ENCODE measurements around the gene NUFIP1. TPM values are rescaled to one million over a fixed set of nuclear protein-coding genes. Genes with fewer than 3 reads are reported as not detected.

The NUFIP1 gene
- polyA plus RNA-seq, 1 donor (not counting 4 experiments of a cell fraction or from before 2014, with no cell fraction given) = 3.3 TPM

GRCh38 chr13:44961997-44962396 is 27.3 kb downstream of the NUFIP1 start:
- Histone ChIP-seq H2AFZ (ENCODE audit: control insufficient read depth, low read length) (no peak overlapping the region), H4K20me1 (ENCODE audit: control insufficient read depth, extremely low read depth, insufficient read depth, low read length) (no peaks in the 10 kb centered on the region), H3K9me1 (ENCODE audit: control insufficient read depth, extremely low read depth, insufficient read depth, low read length) (no peaks in the 10 kb centered on the region), H3K9me3 (ENCODE audit: control insufficient read depth, low read depth, low read length) (peaks cover 2% of the 10 kb centered on the region), H3K4me2 (ENCODE audit: control insufficient read depth, extremely low read depth, insufficient read depth, low read depth, low read length) (no peak overlapping the region), H3K27ac (ENCODE audit: control insufficient read depth, insufficient read depth, low read length) (no peak overlapping the region), H3K27me3 (ENCODE audit: control insufficient read depth, extremely low read depth, insufficient read depth, low read length) (no peaks in the 10 kb centered on the region), H3K4me3 (ENCODE audit: control insufficient read depth in 2 of 3, extremely low read depth in 1 of 3, insufficient read depth in 2 of 3, low read depth in 1 of 3, low read length in 3 of 3) (no peak overlapping the region), H3K4me1 (ENCODE audit: control insufficient read depth, extremely low read depth, insufficient read depth, low read length) (no peaks in the 10 kb centered on the region), H3K36me3 (ENCODE audit: control insufficient read depth in 2 of 2, extremely low read depth in 1 of 2, insufficient read depth in 2 of 2, low read length in 2 of 2) (peaks cover 9 to 16% of the 10 kb centered on the region in 2 experiments), H3K9ac (ENCODE audit: control insufficient read depth, extremely low read depth, insufficient read depth, low read length) (no peak overlapping the region), H3K79me2 (ENCODE audit: control insufficient read depth, insufficient read depth, low read length) (no peaks in the 10 kb centered on the region)
- DNase-seq (ENCODE audit: low read depth, low spot score) (no peak), FAIRE-seq (no peak)
- TF ChIP-seq EZH2 (IDR thresholded peaks at IDR 0.05; ENCODE audit: low read length) (no peak), CTCF (optimal IDR thresholded peaks at IDR 0.05 in 1 of 3, IDR thresholded peaks at IDR 0.05 in 1 of 3, conservative IDR thresholded peaks at IDR 0.05 in 1 of 3; ENCODE audit: extremely low read depth in 1 of 3, insufficient read depth in 2 of 3, low read length in 3 of 3) (no peak)
- dilution Hi-C loops (cut with MboI; ENCODE audit: extremely low pct_ligation_motif_present, low sequenced_read_pairs) = no loop called here

- TF ChIP-seq EZH2 (IDR thresholded peaks at IDR 0.05; ENCODE audit: low read length) (no peak), CTCF (optimal IDR thresholded peaks at IDR 0.05 in 1 of 3, IDR thresholded peaks at IDR 0.05 in 1 of 3, conservative IDR thresholded peaks at IDR 0.05 in 1 of 3; ENCODE audit: extremely low read depth in 1 of 3, insufficient read depth in 2 of 3, low read length in 3 of 3) (no peak)
- H3K4me2 ChIP-seq (ENCODE audit: control insufficient read depth, extremely low read depth, insufficient read depth, low read depth, low read length) = no peak overlapping the region
- no peaks in the 10 kb centered on the region for H3K4me1 ChIP-seq (ENCODE audit: control insufficient read depth, extremely low read depth, insufficient read depth, low read length)
- no peaks in the 10 kb centered on the region for H3K9me1 ChIP-seq (ENCODE audit: control insufficient read depth, extremely low read depth, insufficient read depth, low read length)
- DNase-seq (ENCODE audit: low read depth, low spot score) = no peak
- H3K9me3 ChIP-seq (ENCODE audit: control insufficient read depth, low read depth, low read length) = no peaks in the 10 kb centered on the region
- H3K27me3 ChIP-seq (ENCODE audit: control insufficient read depth, extremely low read depth, insufficient read depth, low read length) = no peaks in the 10 kb centered on the region
- no peak overlapping the region for H3K4me3 ChIP-seq (ENCODE audit: control insufficient read depth in 2 of 3, extremely low read depth in 1 of 3, insufficient read depth in 2 of 3, low read depth in 1 of 3, low read length in 3 of 3)
- H2AFZ ChIP-seq (ENCODE audit: control insufficient read depth, low read length) = no peak overlapping the region
- no peak overlapping the region for H3K27ac ChIP-seq (ENCODE audit: control insufficient read depth, insufficient read depth, low read length)
- H3K9ac ChIP-seq (ENCODE audit: control insufficient read depth, extremely low read depth, insufficient read depth, low read length) = no peak overlapping the region
- FAIRE-seq = no peak
- H4K20me1 ChIP-seq (ENCODE audit: control insufficient read depth, extremely low read depth, insufficient read depth, low read length) = no peaks in the 10 kb centered on the region
- dilution Hi-C loops (cut with MboI; ENCODE audit: extremely low pct_ligation_motif_present, low sequenced_read_pairs) = no loop called here
- no peaks in the 10 kb centered on the region for H3K79me2 ChIP-seq (ENCODE audit: control insufficient read depth, insufficient read depth, low read length)
- H3K36me3 ChIP-seq (ENCODE audit: control insufficient read depth in 2 of 2, extremely low read depth in 1 of 2, insufficient read depth in 2 of 2, low read length in 2 of 2) = peaks cover 2 to 5% of the 10 kb centered on the region in 2 experiments
These were observed 33.9 kb downstream of the NUFIP1 start for GRCh38 chr13:44955406-44955805.
